SW 1271 (cell line): ENCODE measurements around the gene ATP8B3.
"Not testable (repeated sequence)": the region's sequence is repeated elsewhere in the genome, so short reads cannot be mapped to it uniquely, and the experiment has no call there.

Experiments
- DNase-seq, 2 experiments: peaks; one replicate each; lab custom pipeline; 2025; lab: John Stamatoyannopoulos, UW

ATP8B3 gene

DNA sequence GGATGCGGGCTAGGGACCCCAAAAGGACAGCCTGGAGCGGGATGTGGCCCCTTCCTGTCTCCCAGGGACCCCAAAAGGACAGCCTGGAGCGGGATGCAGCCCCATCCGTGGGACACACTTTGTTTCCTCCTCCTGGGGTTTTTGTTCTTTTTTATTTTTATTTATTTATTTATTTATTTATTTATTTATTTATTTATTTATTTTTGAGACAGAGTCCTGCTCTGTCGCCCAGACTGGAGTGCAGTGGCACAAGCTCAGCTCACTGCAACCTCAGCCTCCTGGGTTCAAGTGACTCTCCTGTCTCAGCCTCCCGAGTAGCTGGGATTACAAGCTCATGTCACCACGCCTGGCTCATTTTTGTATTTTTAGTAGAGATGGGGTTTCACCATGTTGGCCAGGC, 14.8 kb downstream of the ATP8B3 start:
- not testable (repeated sequence) for DNase-seq

DNA sequence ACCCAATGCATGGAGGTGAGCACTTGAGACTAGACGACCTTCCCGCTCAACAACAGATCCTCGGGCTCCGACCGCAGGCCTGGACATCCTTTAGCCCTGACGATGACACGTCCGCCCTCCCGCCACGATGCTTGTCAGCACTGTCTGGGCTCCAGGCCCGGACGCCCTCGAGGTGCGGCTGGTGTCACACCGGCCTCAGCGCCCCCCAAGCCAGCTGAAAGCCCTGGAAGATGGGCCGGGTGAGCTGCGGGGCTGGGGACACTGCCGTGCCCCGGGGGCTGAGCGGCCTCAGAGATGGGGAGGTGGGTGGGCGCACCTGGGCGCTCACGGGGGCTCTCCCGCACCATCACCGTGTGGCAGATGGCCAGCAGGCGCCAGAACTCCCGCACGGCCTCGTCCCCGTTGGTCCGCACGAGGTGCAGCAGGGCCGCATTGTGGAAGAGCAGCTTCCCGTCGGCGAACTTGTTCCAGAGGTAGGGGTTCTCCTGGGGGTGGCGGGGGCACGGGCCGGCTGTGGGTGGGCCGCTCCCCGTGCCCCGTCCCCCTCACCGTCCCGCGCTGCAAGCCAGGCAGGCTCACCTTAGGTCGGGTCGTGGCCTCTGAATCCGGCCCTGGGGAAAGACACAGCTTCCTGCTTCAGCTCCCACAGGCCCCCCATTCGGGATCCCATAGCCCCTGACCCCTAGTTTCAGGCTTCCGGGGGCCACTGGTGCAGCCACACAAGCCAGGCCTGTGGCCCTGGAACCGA, 15.5 kb downstream of the ATP8B3 start:
- no peak for DNase-seq

DNA sequence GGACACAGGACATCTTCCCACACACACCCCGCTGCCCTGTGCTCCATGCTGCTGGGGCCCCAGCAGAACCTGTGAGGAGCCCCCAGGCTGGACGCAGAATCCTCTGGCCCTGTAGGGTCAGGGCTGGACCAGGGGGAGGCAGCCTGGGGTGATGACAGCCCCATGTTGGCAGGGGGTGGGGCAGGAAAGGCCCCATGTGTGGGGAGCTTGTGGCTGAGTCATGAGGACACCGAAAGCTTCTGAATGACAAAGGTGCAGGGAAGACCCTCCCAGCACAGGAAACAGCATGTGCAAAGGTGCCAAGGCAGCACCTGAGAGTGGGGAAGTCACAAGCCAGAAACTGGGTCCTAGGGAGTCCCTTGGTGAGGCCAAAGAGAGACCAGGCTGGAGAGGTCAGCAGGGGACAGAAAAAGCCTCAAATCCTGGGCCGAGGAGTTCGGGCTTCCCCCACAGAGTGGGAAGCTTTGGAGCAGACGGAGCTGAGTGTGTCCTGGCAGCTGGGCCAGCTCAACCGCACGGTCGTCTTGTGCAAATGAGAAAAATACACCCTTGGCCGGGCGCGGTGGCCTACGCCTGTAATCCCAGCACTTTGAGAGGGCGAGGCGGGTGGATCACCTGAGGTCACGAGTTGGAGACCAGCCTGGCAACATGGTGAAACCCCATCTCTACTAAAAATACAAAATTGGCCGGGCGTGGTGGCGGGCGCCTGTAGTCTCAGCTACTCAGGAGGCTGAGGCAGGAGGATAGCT, 17.5 kb downstream of the ATP8B3 start:
- DNase-seq: no peak

- no peak for DNase-seq
Measured at GRCh38 chr19:1791879-1792278, 20.2 kb downstream of the ATP8B3 start.

DNA sequence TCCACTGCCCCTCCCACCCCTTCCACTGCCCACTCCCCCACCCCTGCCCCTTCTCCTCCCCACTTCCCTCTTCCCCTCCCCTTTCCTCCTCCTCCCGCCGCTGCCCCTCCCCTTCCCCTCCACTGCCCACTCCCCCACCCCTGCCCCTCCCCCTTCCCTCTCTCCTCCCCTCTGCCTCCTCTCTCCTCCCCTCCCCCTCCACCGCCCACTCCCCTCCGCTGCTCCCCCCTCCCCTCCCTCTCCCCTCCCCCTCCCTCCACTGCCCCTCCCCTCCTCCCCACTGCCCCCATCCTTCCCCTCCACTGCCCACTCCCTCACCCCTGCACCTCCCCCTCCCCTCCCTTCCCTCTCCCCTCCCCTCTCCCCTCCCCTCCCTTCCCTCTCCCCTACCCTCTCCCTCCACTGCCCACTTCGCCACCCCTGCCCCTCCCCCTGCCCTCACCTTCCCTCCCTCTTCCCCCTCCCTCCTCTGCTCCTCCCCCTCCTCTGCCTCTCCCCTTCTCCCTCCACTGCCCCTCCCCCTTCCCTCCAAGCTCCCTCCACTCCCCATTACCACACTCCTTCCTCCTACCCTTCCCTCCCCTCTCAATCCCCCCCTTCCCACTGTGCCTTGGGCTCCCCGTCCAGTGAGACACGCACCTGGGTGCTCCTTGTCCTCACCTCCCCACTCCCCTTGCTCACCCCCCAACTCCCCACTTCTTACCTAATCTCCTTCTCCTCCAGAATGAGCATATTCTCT, 21.9 kb downstream of the ATP8B3 start:
- DNase-seq: no peak

GRCh38 chr19:1789261-1790041, 22.6 kb downstream of the ATP8B3 start:
- peak in 1 of 2 experiments; percentile 36 for DNase-seq

DNA sequence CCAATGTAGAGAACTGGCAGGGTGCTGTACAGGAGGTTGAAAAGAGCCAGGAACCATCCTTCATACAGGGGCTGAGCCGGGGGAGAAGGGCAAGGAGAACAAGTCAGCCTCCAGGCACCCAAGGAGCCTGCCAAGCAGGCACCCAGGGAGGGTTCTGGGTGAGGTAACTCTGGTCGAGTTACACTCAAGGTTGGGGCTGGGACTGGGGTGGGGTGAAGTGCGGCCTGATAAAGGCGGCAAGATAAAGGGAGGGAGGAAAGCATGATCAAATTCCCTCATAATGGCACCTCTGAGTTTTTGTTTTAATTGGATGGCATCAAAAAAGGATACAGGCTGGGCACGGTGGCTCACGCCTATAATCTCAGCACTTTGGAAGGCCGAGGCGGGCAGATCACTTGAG, 25.0 kb downstream of the ATP8B3 start:
- DNase-seq: no peak

DNA sequence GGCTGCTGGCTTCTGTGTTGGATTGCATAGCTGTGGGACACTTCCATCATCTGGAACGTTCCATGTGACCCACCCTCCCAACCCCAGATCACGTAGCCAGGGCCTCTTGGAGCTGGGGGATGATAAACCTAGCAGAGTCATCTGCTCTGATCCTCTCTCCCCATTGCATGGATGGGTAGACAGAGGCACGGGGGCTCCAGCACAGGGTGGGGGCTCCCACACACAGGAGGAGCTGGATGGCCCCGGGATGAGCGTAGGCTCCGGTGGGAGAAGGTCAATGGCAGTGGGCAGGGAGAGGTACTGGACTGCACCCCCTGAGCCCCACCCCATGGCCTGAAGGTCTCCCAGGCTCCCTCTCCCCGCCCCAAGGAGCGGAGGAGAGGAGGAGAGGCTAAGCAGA, 25.4 kb downstream of the ATP8B3 start:
- no peak for DNase-seq

- no peak for DNase-seq
Measured at GRCh38 chr19:1785310-1785709, 26.8 kb downstream of the ATP8B3 start.

DNA sequence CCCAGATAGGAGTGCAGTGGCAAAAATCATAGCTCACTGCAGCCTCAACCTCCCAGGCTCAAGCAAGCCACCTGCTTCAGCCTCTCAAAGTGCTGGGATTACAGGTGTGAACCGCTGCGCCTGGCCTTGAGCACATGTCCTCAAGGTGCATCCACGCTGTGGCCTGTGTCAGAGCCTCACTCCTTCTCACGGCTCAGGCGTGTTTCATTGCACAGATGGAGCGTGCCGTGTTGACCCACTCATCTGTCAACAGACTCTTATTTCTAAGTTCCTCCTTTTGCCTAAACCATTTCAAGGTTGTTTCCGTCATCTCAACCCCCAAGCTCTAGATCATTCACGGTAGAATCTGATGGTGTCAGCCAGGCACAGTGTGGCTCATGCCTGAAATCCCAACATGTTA, 28.2 kb downstream of the ATP8B3 start:
- DNase-seq: no peak

GRCh38 chr19:1783354-1783753, 28.7 kb downstream of the ATP8B3 start:
- no peak for DNase-seq

GRCh38 chr19:1782521-1782920, 29.6 kb downstream of the ATP8B3 start:
- DNase-seq: no peak

DNA sequence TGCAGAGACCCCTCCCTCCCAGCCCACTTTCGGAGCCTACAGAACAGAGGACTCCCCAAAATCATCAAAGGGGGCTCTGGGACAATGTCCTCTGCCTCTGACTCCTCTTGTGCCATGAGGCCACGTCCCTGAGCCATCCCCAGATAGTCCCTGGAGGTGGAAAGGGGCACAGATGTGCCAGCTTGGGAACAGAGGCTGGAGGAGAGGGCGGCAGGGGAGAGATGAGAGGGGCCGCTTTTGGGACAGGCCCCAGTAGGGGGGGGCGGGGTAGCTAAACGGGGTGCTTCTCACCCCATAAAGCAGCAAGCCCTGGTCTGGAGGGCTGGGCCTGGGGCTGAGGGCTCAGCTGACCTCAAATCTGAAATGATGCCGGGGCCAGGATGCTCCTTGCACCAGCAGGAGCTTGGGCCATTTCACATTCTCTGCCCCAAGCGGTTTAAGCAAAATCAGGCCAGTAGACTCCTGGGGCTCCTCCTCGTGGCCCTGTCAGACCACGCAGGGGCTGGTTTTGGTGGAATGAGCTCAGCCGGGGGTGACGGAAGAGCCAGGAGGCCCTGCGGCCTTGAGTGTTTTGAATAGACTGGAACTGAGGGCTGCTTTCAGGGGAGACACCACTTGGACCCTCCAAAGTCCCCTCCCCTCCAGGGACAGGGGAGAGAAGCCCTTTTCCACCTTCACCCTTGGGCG, 31.7 kb downstream of the ATP8B3 start:
- DNase-seq: no peak

DNA sequence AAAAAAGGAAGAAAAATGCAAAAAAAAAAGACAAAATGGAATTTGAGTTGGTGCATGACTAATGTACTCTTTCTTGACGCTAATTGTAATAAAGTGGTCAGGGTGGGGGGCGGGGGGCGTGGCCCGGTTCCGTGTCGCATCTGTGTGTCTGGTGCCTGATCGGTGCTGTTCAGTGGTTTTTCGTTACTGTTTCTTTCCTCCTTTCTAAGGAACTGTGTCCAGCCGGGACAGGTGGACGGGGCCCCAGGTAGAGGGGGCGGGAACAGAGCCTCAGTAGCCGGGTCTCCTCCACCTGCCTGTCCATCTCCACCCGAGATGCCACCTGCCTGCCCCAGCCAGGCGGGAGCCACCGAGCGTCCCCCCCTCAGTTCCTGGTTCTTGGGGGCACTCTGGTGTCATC, 32.5 kb downstream of the ATP8B3 start:
- DNase-seq: no peak

- no peak for DNase-seq
Measured at GRCh38 chr19:1777149-1777548, 34.9 kb downstream of the ATP8B3 start.

GRCh38 chr19:1776606-1777147, 35.4 kb downstream of the ATP8B3 start:
- DNase-seq: no peak

GRCh38 chr19:1775951-1776605, 36.0 kb downstream of the ATP8B3 start:
- no peak for DNase-seq

DNA sequence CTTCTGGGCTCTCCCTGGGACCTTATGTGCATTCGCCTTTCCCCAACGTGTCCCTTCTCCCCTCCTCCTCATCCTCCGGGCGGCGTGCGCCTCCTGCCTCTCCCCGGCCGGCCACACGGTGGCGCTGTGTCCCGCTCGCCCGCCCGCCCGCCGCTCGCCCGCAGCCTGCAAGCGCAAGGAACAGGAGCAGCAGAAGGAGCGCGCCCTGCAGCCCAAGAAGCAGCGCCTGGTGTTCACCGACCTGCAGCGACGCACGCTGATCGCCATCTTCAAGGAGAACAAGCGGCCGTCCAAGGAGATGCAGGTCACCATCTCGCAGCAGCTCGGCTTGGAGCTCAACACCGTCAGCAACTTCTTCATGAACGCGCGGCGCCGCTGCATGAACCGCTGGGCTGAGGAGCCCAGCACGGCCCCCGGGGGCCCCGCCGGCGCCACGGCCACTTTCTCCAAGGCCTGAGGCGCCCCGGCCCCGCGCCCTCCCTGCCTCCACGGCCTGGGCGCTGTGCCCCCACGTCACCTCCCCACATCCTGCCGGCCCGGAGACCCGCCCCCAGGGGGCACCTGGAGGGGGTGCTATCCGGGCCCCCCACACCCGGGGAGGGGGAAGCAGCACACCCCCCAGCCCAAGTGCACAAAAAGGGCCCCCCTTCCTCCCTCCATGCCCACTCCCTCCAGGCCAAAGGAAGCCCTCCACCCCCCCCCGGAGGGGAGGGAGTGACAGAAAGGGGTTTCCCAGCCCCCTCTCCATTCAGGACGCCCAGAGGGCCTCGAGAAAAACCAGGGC, 36.9 kb downstream of the ATP8B3 start:
- peak in 1 of 2 experiments; percentile 21 for DNase-seq

- no peak for DNase-seq
Measured at GRCh38 chr19:1773184-1773583, 38.9 kb downstream of the ATP8B3 start.
